GM19193 (cell line): ENCODE measurements around the gene C1QTNF12.

Source experiments
- POLR2A ChIP-seq: IDR thresholded peaks from 4 replicates; pipeline ENCODE4 v1.6.1; 2011; ENCODE audit not compliant: insufficient read depth, insufficient read length; ENCODE audit errors: extremely low read depth

Gene C1QTNF12

DNA sequence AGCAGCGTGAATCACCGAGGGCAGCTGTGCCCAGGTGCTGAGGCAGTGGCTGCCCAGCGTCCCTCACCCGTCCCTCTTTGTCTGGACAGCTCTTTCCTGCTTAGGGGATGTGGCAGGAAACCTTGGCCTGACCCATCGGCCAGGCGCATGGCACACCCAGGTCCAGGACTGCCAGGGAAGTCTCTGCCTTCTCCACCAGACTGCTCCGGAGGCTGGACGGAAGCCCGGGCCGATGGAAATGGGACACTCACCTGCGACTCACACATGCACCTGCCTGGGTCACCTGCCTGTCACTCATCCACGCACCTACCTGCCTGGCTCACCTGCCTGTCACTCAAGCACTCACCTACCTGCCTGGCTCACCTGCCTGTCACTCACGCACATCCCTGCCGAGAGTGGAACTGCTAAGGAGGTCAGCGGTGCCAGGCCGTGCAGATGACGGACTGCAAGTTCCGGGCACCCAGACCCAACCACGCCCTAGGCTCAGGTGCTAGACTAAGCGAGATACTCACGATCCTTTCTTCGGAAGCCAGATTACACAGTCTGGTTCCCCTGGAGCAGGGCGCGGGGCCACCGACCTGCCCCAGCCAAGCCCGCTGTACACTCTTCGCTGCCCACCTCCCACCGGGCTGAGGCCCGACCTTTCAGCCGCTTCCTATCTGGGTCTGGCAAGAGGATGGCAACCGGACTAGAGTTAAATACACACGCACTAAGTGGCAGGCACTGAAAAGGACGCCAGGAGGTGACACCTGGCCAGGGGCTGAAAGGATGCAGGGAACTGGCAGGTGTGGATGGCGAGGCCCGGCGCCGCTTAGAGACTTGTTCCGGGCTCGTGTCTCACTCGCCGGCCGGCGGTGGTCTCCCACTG, 26.1 kb upstream of the C1QTNF12 start:
- TF ChIP-seq POLR2A = no peak

DNA sequence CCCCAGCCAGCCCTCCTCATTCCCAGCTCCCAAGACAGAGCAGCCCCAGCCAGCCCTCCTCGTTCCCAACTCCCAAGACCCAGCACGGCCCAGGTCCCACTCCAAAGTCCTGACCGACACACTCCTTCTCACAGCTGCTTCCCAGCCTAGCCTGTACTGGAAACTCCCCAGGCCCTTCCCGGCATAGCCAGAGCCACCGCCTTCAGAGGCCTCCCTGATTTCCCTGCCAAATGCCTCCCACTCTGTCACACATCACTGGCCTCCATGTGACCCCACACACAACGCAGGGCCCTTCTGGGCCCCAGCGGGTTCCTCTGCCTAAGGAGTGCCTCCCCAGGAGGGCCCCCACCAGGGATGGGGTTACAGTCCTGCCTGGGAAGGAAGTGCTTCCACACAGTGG, 24.3 kb upstream of the C1QTNF12 start:
- no peak for TF ChIP-seq POLR2A

DNA sequence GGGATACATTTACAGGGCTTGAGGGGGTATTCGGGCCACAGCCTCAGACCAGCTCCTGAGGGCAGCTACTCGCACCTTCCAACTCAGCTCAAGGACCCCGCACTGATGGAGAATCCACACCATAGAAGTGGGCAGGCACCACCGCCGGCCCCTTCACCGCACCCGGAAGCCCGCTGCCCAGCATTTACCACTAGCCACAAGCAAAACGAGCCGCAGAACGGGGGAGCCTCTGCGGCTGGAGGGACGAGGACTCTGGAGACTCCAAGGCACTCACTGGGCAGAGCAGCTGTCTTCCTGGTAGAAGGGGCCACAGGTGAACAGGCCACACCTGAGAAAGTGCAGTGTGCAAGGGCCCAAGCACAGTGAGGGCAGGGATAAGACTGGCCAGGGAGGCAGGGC, 21.8 kb upstream of the C1QTNF12 start:
- TF ChIP-seq POLR2A = no peak

DNA sequence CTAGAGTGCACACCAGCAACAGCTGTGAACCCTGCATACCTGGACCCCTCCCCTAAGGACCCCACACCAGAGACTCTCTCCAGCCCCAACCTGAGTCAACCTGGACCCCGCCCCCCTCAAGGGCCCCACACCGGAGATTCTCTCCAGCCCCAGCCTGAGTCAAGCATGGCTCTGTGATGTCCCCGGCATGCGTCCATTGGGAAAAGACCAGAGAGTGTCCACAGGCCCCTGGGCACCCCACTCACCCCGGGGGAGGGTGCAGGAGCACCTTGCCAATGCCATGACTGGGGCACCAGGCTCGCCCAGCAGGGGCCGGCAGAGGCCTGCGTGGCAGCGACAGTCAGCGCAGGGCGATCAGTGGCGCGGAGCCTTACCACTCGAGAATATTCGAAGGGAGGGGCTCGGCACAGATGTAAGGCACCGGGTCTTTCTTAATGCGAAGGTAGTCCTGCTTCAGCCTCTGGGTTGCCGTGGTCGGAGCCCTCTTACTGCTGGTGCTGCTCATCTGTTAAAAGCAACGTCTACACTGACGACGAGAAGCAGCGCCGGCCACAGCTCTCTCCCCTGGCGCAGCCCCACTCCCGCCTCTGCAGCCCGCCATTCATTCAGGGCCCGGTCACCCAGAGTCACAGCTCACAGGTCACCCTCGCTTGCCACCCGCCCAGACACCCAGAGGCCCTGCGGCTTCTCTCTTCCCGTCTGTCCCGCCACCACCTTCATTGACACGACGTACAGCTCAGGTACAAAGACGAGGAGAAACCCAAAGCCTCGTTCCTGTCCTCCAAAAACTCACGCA, 21.2 kb upstream of the C1QTNF12 start:
- no peak for TF ChIP-seq POLR2A

DNA sequence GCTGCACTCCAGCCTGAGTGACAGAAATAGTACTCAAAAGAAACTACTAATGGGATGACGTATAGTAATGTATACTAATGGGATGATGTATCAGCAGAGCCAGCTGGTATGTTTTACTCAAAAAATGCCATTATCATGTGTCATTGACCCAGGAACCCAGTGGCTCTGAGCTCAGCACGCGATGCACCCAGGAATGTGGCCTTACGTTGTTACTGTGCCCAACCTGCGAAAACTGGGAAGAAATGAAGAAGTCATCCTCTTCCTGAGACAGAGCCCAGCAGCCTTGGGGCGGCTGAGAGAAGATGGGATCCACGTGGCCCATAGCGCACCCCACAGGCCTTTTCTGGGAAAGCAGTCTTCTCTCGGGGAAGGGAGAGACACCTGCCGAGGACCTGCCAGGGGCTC, 18.3 kb upstream of the C1QTNF12 start:
- TF ChIP-seq POLR2A = no peak

GRCh38 chr1:1264026-1264425, 17.5 kb upstream of the C1QTNF12 start:
- no peak for TF ChIP-seq POLR2A

DNA sequence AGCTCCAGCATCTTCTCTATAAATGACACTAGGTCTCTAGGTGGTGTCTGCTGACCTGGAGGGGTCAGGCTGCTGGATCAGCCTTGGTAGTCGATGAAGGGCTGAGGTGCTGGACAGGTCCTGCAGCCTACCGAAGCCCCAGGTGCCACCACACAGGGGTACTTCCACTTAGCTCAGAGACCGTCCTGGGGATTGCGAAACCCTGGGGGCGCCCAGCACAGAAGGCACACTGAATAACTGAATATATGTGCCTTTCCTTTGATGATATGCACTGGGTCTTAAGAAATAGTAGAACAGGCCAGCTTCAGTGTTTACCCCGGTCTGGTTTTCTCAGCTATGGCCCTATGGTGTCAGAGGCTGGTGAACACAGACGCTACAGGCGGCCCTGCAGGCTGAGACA, 16.2 kb upstream of the C1QTNF12 start:
- no peak for TF ChIP-seq POLR2A

GRCh38 chr1:1262071-1262470, 15.5 kb upstream of the C1QTNF12 start:
- no peak for TF ChIP-seq POLR2A

DNA sequence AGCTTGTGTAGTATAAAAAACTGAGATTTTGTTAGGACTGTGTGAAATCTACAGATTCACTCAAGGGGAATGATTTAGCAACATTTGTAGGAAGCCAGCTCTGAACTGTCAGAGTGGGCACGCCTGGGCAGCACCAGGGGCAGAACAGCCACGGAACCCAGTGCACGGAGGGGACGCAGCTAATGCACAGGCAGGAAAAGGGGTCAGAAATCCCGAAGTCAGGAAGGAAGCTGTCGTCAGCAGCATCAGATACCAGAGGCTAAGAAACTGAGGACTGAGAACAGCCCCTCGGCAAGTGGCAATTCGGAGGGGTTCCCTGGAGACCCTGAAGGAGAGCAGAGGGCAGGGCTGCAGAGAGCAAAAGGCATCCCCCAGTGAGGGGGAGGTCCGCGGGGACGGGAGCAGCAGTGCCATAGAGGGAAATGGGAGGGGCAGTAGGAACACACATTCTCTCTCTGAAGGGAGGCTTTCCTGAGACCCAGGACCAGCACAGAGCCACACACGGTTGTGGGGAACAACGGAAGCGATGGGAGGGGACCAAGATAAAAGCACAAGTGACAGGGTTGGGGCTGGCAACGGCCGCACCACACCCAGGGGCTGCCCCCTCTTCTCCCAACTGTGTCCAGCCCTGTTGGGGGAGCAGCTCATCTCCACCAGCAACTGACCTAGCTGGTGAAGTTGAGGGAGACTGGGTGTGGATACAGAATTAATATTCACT, 14.5 kb upstream of the C1QTNF12 start:
- peak; percentile 25 for TF ChIP-seq POLR2A

DNA sequence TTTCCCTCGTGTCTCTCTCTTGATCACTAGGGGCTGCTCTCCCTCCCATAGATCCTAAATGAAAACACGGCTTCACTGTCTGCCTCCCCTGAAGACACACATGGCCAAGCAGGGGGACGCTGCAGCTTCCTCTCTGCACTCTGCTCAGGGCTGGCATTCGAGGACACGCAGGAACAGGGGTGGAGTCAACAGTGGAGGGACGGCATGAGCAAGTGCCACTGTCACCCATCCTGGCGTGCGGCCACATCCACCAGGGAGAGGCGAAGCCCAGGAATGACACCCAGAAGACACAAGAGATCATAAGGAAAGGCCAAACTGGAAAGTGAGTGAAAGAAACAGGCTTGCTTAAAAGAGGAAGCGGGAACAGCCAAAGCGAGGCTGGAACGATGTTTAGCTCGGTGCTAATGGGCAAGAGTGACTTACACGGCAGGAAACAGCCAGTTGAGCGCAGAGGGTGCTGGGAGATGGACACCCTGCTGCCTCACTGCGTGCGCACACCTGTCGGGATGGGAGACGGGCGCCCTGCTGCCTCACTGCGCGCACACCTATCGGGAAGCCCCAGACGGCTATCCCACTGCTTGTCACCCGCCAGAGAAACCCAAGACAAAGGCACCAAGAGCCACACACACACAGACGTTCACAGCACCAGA, 13.6 kb upstream of the C1QTNF12 start:
- no peak for TF ChIP-seq POLR2A

DNA sequence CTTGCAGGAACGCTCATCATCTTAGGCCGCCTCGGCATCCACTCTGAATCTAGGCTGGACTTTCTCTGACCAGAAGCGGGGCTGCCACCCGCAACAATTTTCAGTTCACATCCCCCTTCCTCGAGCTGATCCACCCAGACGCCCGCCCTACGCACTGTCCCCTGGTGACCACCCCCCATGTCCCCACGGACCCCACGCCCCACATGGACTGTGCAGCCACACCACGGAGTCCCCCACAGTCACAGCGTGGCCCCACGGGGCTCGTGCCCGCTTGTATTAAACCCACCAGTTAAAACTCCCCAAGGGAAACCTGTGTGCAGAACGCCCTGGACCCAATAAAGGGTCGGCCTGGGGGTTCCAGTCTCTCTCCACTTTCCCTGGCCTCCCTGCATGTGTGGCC, 13.0 kb upstream of the C1QTNF12 start:
- TF ChIP-seq POLR2A = no peak

- no peak for TF ChIP-seq POLR2A
Observed at GRCh38 chr1:1259119-1259488, 12.6 kb upstream of the C1QTNF12 start.

DNA sequence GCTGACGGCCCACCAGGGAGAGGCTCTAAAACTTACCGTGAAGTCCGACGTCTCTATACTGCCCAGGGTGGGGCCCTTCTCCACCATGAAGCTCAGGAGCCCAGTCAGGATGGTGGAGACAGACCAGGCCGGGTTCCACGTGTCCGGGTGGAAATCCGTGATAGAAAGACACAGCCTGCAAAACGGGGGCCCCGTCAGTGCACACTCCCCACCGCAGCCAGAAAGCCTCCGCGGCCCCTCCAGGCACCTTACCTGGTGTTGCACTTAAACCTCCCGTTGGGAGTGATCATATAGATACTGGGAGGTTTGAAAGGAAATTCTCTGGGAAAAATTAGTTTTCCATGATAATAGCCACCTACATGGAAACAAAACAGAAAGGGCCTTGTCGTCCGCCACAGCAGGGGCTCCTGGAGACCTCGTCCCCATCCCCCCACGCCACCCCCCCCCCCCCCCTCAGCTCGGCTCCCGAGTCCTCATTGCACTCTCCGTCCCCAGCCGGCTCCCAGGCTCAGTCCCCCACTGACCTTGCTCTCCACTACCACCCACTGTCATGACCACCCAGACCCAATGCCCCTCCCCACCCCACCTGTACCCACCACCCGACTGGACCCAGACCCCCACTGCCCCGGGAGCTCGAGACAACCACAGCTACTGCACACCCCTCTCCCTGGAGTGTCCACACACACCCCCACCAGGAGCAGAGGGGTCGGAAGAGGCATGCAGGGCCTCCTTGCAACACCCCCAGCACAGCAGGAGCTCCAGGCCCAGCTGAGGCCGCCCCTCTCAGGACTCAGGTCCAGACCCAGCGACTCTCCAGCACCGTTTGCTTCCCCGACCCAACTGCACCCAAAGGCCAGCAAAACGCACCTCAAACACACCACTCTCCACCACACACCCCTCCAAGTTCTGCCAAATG, 10.7 kb upstream of the C1QTNF12 start:
- no peak for TF ChIP-seq POLR2A

DNA sequence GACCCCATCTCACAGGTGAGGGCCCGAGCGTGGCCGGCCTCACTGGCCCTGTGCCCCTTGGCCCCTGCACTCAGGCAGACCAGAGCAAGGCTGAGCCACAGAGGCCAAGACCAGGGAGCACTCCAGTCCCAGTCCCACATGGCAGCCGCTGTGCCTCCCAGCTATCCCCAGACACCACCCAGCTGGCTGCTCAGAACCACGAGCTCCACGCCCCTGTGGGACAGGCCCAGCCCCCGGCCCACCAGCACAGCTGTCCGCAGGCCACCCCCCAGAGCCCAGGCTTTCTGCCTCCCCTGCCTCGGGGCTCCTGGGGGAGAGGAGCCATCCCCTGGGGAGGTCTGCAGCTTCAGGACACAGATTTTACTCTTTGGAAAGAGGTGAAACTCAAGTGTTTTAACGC, 9.1 kb upstream of the C1QTNF12 start:
- TF ChIP-seq POLR2A = no peak
